ENCODE results near the gene MECP2.

The MECP2 gene

DNA sequence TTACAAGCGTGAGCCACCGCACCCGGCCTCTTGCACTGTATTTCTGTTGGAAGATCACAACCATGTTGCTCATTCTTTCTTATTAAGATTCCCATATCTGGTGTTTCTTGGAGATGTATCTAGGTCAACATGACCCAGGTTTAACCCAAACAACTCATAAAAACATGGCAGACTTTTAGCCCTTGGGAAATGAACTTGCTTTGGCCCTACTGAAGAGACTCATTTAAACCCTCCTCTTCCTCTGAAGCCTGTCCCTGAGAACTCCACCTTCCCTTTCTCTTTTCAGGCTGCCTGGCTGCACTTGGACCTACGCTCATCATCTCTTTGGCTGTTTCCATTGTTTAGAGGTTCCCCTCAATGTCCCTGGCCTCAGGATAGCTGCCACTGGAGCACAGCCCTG lies 23.7 kb upstream of the MECP2 start:
- TF ChIP-seq POLR2AphosphoS5 (IDR thresholded peaks at IDR 0.05; ENCODE audit: low read depth): no peak
- no peak for TF ChIP-seq GABPA (IDR thresholded peaks at IDR 0.05; ENCODE audit: low read depth)
- TF ChIP-seq, protein P1, sequence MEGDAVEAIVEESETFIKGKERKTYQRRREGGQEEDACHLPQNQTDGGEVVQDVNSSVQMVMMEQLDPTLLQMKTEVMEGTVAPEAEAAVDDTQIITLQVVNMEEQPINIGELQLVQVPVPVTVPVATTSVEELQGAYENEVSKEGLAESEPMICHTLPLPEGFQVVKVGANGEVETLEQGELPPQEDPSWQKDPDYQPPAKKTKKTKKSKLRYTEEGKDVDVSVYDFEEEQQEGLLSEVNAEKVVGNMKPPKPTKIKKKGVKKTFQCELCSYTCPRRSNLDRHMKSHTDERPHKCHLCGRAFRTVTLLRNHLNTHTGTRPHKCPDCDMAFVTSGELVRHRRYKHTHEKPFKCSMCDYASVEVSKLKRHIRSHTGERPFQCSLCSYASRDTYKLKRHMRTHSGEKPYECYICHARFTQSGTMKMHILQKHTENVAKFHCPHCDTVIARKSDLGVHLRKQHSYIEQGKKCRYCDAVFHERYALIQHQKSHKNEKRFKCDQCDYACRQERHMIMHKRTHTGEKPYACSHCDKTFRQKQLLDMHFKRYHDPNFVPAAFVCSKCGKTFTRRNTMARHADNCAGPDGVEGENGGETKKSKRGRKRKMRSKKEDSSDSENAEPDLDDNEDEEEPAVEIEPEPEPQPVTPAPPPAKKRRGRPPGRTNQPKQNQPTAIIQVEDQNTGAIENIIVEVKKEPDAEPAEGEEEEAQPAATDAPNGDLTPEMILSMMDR (IDR thresholded peaks at IDR 0.05; ENCODE audit: insufficient read depth, low read length): no peak
- TF ChIP-seq, protein P2, sequence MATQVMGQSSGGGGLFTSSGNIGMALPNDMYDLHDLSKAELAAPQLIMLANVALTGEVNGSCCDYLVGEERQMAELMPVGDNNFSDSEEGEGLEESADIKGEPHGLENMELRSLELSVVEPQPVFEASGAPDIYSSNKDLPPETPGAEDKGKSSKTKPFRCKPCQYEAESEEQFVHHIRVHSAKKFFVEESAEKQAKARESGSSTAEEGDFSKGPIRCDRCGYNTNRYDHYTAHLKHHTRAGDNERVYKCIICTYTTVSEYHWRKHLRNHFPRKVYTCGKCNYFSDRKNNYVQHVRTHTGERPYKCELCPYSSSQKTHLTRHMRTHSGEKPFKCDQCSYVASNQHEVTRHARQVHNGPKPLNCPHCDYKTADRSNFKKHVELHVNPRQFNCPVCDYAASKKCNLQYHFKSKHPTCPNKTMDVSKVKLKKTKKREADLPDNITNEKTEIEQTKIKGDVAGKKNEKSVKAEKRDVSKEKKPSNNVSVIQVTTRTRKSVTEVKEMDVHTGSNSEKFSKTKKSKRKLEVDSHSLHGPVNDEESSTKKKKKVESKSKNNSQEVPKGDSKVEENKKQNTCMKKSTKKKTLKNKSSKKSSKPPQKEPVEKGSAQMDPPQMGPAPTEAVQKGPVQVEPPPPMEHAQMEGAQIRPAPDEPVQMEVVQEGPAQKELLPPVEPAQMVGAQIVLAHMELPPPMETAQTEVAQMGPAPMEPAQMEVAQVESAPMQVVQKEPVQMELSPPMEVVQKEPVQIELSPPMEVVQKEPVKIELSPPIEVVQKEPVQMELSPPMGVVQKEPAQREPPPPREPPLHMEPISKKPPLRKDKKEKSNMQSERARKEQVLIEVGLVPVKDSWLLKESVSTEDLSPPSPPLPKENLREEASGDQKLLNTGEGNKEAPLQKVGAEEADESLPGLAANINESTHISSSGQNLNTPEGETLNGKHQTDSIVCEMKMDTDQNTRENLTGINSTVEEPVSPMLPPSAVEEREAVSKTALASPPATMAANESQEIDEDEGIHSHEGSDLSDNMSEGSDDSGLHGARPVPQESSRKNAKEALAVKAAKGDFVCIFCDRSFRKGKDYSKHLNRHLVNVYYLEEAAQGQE (IDR thresholded peaks at IDR 0.05; ENCODE audit: insufficient replicate concordance, low read depth): no peak
- no peak for TF ChIP-seq SPI1 (IDR thresholded peaks at IDR 0.05; ENCODE audit: borderline replicate concordance, low read depth)
- no peaks in the 10 kb centered on the region for H3K27me3 ChIP-seq (ENCODE audit: insufficient read depth, poor library complexity, severe bottlenecking)
- no peak overlapping the region for H3K27ac ChIP-seq (replicated peaks)
- no peak overlapping the region for H3K4me3 ChIP-seq (replicated peaks; ENCODE audit: insufficient read depth, low read length)
- no peak for DNase-seq (ENCODE audit: low read depth in 1 of 2, low spot score in 1 of 2)

DNA sequence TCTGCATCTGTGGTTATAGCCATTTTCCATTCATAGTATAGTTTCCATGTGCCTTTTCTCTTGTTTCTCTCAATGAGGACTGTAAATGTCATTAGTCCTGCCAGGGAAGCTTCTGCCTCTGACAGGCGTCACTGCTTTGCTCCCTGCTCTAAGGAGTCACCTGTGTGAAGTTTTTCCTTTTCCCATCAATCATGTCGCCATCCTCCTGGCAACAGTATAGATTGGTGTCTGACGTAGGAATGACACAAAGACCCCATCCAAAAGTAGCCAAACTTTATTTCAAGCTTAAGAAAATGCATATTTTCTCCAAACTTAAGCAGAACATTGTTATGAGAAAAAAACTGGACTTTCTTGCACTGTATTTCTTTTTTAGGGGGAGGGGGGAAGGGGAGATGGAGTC lies 23.1 kb upstream of the MECP2 start:
- Histone ChIP-seq H3K27ac (replicated peaks) (no peak overlapping the region), H3K27me3 (ENCODE audit: insufficient read depth, poor library complexity, severe bottlenecking) (no peaks in the 10 kb centered on the region), H3K4me3 (replicated peaks; ENCODE audit: insufficient read depth, low read length) (no peak overlapping the region)
- no peak for DNase-seq (ENCODE audit: low read depth in 1 of 2, low spot score in 1 of 2)
- TF ChIP-seq, protein P2 (IDR thresholded peaks at IDR 0.05; ENCODE audit: insufficient replicate concordance, low read depth): no peak
- TF ChIP-seq POLR2AphosphoS5 (IDR thresholded peaks at IDR 0.05; ENCODE audit: low read depth) (no peak), SPI1 (IDR thresholded peaks at IDR 0.05; ENCODE audit: borderline replicate concordance, low read depth) (no peak), GABPA (IDR thresholded peaks at IDR 0.05; ENCODE audit: low read depth) (no peak)
- TF ChIP-seq, protein P1 (IDR thresholded peaks at IDR 0.05; ENCODE audit: insufficient read depth, low read length): no peak

DNA sequence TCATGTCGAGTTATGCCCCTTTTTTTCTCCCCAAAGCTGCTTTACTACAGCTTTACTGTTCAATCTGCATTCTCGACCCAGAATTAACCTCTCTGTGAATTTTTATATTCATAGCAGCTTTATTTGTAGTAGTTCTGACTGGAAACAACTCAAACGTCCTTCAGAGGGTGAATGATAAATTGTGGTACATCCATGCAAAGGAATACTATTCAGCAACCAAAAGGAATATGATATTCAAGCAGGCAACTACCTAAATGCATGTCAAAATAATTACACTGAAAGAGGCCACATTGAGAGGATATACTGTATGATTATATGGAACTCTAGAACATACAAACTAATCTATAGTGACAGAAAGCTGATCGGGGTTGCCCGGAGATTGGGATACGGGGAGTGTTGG lies 20.0 kb upstream of the MECP2 start:
- Histone ChIP-seq H3K27ac (replicated peaks) (no peak overlapping the region), H3K4me3 (replicated peaks; ENCODE audit: insufficient read depth, low read length) (no peak overlapping the region), H3K27me3 (ENCODE audit: insufficient read depth, poor library complexity, severe bottlenecking) (no peaks in the 10 kb centered on the region)
- no peak for DNase-seq (ENCODE audit: low read depth in 1 of 2, low spot score in 1 of 2)
- TF ChIP-seq, protein P1 (IDR thresholded peaks at IDR 0.05; ENCODE audit: insufficient read depth, low read length): no peak
- no peak for TF ChIP-seq POLR2AphosphoS5 (IDR thresholded peaks at IDR 0.05; ENCODE audit: low read depth)
- TF ChIP-seq, protein P2 (IDR thresholded peaks at IDR 0.05; ENCODE audit: insufficient replicate concordance, low read depth): no peak
- TF ChIP-seq SPI1 (IDR thresholded peaks at IDR 0.05; ENCODE audit: borderline replicate concordance, low read depth): no peak
- no peak for TF ChIP-seq GABPA (IDR thresholded peaks at IDR 0.05; ENCODE audit: low read depth)
